Prostate gland (tissue), 2 donors: ENCODE measurements around the gene WFIKKN1. TPM values are rescaled to one million over a fixed set of nuclear protein-coding genes. Genes with fewer than 3 reads are reported as not detected.
A peak's percentile ranks its signal among the peaks of the same experiment; 100 is the strongest.

Source experiments
- DNase-seq: peaks from one replicate; pipeline ENCODE4 v3.0.0-alpha.2; 2019; ENCODE audit warnings: low spot score
- H3K27ac ChIP-seq, 2 donors: fragments of 200-600 bp; sonication (generic); 2 replicates each; pipeline ENCODE4 v1.5.1; 2017 to 2019
- H3K27me3 ChIP-seq: fragments of 200-600 bp; sonication (generic); replicated peaks from 2 replicates; pipeline ENCODE4 v1.5.1; 2019; ENCODE audit not compliant: insufficient read depth
- H3K36me3 ChIP-seq, 2 donors: fragments of 200-600 bp; sonication (generic); 1 replicate in 1 of 2; 2 replicates in 1 of 2; pipeline versions ENCODE4 v1.5.1 to v1.8.1; 2017 to 2019
- H3K4me1 ChIP-seq: fragments of 200-600 bp; sonication (generic); replicated peaks from 2 replicates; pipeline ENCODE4 v1.5.1; 2019
- H3K4me3 ChIP-seq, 2 donors: fragments of 200-600 bp; sonication (generic); 2 replicates each; pipeline ENCODE4 v1.5.1; 2017 to 2019
- H3K9me3 ChIP-seq: fragments of 200-600 bp; sonication (generic); 2 replicates; pipeline ENCODE4 v1.5.1; 2017
- CTCF ChIP-seq, 4 experiments: fragments of 200-600 bp in 2 of 4; fragments of 450-650 bp in 2 of 4; sonication (generic) in 2 of 4; IDR thresholded peaks; 1 replicate in 3 of 4; 2 replicates in 1 of 4; pipeline ENCODE4 v1.5.1; 2016 to 2019; ENCODE audit warnings: antibody characterized with exemption in 4 of 4, mild to moderate bottlenecking in 2 of 4, moderate library complexity in 2 of 4
- POLR2A ChIP-seq: fragments of 450-650 bp; IDR thresholded peaks from one replicate; pipeline ENCODE4 v1.6.1; 2016; ENCODE audit warnings: antibody characterized with exemption, mild to moderate bottlenecking
- POLR2AphosphoS5 ChIP-seq: sonication (generic); formaldehyde crosslinking; IDR thresholded peaks from one replicate; pipeline ENCODE4 v1.6.1; 2017; ENCODE audit warnings: antibody characterized with exemption
- WGBS: methylation state at CpG from one replicate; pipeline ENCODE4 v1.1.5; 2018; 5-methylcytosine and 5-hydroxymethylcytosine counted together
- intact Hi-C: fragments of 100-400 bp; cut with DNase I; formaldehyde crosslinking; loops from one replicate; pipeline ENCODE4 v1.14.2; 2022
- total RNA-seq, 2 donors: library from RNA; depleted of rRNA; stranded (reverse); fragments of >200 nt; gene quantifications; one replicate each; pipeline ENCODE4 v1.1.0, GENCODE V29; 2016

WFIKKN1 gene
- total RNA-seq, 2 donors from 2014 or later: 1.5 to 1.9 TPM

- Histone ChIP-seq H3K9me3 (no peaks in the 10 kb centered on the region), H3K36me3 (no peaks in the 10 kb centered on the region), H3K27me3 (no peaks in the 10 kb centered on the region), H3K27ac (no peak overlapping the region), H3K4me1 (peaks cover 3% of the 10 kb centered on the region), H3K4me3 (no peak overlapping the region)
- 95% methylated on average over 20 of the region's 21 CpGs for WGBS
- DNase-seq: no peak
- intact Hi-C loops: no loop called here
- no peak for TF ChIP-seq CTCF (IDR thresholded peaks at IDR 0.05)
- TF ChIP-seq POLR2AphosphoS5: no peak
- TF ChIP-seq POLR2A: no peak
Measured at GRCh38 chr16:662597-662996, 31.8 kb downstream of the WFIKKN1 start.

DNA sequence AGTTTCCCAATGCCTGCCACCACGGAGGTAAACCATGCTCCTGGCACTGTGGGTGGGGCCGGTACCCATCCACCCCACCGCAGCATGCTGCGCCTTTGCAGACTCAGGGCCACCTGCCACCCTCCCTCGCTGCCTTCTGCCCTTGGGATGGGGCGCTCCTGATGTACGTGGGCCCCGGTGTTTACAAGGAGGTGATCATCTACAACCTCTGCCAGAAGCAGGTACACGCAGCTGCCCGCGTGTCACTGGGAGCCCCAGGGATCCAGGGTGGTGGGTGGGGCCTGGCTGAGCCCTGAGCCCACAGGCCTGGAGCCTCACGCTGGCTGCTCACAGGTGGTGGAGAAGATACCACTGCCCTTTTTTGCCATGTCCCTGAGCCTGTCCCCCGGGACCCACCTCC, 35.8 kb downstream of the WFIKKN1 start:
- 86% methylated on average over 13 of the region's 13 CpGs for WGBS
- intact Hi-C loops: no loop called here

GRCh38 chr16:667113-667779, 36.5 kb downstream of the WFIKKN1 start:
- peaks cover 7% of the 10 kb centered on the region for H3K4me1 ChIP-seq
- peaks cover 9 to 23% of the 10 kb centered on the region in 2 donors for H3K36me3 ChIP-seq
- no peak for DNase-seq
- peak overlapping the region; percentile 29 to 84 for H3K27ac ChIP-seq
- WGBS: 70% methylated on average over 22 of the region's 22 CpGs
- H3K4me3 ChIP-seq: no peak overlapping the region
- H3K27me3 ChIP-seq: no peaks in the 10 kb centered on the region
- intact Hi-C loops: no loop called here
- no peaks in the 10 kb centered on the region for H3K9me3 ChIP-seq
- TF ChIP-seq POLR2A (no peak), POLR2AphosphoS5 (no peak), CTCF (IDR thresholded peaks at IDR 0.05) (no peak)

More for the DNA sequence above, 35.8 kb downstream of the WFIKKN1 start:
- Histone ChIP-seq H3K4me1 (peaks cover 7% of the 10 kb centered on the region), H3K36me3 (peaks cover 3 to 16% of the 10 kb centered on the region in 2 donors), H3K27ac (no peak overlapping the region), H3K4me3 (no peak overlapping the region), H3K9me3 (no peaks in the 10 kb centered on the region), H3K27me3 (no peaks in the 10 kb centered on the region)
- TF ChIP-seq POLR2AphosphoS5 (no peak), CTCF (IDR thresholded peaks at IDR 0.05) (no peak), POLR2A (no peak)
- DNase-seq: no peak

DNA sequence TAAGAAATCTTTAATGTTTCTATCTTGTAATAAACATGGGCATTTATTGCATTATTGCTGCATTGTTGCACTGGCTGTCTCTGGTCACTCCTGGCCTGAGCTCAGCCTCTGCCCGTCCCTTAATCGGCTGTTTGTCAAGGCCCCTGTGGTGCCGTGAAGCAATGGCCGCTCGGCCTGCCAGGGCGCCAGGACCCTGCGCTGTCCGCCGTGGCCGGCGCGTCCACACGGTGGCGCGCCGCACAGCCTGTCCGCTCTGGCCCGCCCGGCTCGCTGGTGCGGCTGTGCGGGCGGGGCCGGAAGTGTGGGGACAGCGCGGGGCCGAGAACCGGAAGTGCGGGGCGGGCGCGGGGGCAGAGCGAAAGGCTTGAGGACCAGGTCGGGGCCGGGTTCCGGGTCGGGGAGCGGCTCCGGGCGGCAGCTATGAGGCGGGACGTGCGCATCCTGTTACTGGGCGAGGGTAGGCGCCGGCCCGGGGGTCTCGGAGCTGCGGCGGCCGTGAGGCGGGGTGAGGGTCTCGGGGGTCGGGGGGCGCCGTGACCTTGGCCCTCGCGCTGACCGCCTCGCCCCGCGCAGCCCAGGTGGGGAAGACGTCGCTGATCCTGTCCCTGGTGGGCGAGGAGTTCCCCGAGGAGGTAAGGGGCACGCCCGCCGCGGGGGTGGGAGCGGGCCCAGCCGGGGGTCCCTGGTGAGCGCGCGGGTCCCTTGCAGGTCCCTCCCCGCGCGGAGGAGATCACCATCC, 37.2 kb downstream of the WFIKKN1 start, which contains the start of gene RHOT2:
Gene RHOT2 (plus strand): TSS at position 353 of the 739 bp plus-strand sequence. CDS start 68 bp downstream, at position 421.
- Histone ChIP-seq H3K4me3 (peak within 1 kb of the TSS; percentile 73 to 99), H3K36me3 (peaks cover 14 to 30% of the 10 kb centered on the region in 2 donors), H3K4me1 (peaks cover 7% of the 10 kb centered on the region), H3K27ac (peak within 1 kb of the TSS; percentile 84 to 86), H3K27me3 (no peaks in the 10 kb centered on the region), H3K9me3 (no peaks in the 10 kb centered on the region)
- peak; percentile 88 for DNase-seq
- peak; percentile 75 for TF ChIP-seq POLR2A
- peak; percentile 88 to 99 (median 96) for TF ChIP-seq CTCF (IDR thresholded peaks at IDR 0.05)
- peak; percentile 69 for TF ChIP-seq POLR2AphosphoS5
- intact Hi-C loops: no loop called here
- under 1% methylated on average over 75 of the region's 78 CpGs for WGBS
